Breast epithelium (tissue), 3 donors: Measurements from ENCODE around the gene HERC3.

ENCODE experiments used
- CTCF ChIP-seq, 3 donors: fragments of 450-650 bp; IDR thresholded peaks; one replicate each; pipeline ENCODE4 v1.5.1; 2016 to 2017; ENCODE audit warnings: antibody characterized with exemption in 3 of 3, mild to moderate bottlenecking in 3 of 3, moderate library complexity in 3 of 3
- POLR2A ChIP-seq: fragments of 450-650 bp; IDR thresholded peaks from one replicate; pipeline ENCODE4 v1.6.1; 2016; ENCODE audit warnings: antibody characterized with exemption, mild to moderate bottlenecking, moderate library complexity

- no peak for TF ChIP-seq POLR2A
- no peak for TF ChIP-seq CTCF (IDR thresholded peaks at IDR 0.05)
Measured at GRCh38 chr4:88623097-88623496, 30.8 kb downstream of the HERC3 start.
